Hepatocyte (in vitro differentiated cells): Measurements from ENCODE around the gene KCND2. TPM values are rescaled to one million over a fixed set of nuclear protein-coding genes. Genes with fewer than 3 reads are reported as not detected.

Experiments
- DNase-seq: peaks from one replicate; pipeline ENCODE4 v3.0.0-alpha.2; 2016; ENCODE audit warnings: low spot score
- H2AFZ ChIP-seq: fragments of 200-600 bp; sonication (generic); 2 replicates; pipeline ENCODE4 v1.6.0; 2016; ENCODE audit warnings: antibody characterized with exemption, mild to moderate bottlenecking
- H3K27ac ChIP-seq: fragments of 200-600 bp; sonication (generic); 2 replicates; pipeline ENCODE4 v1.5.1; 2016; ENCODE audit warnings: mild to moderate bottlenecking
- H3K27me3 ChIP-seq: fragments of 200-600 bp; sonication (generic); 2 replicates; pipeline ENCODE4 v1.6.1; 2016
- H3K36me3 ChIP-seq: fragments of 200-600 bp; sonication (generic); replicated peaks from 2 replicates; pipeline ENCODE4 v1.5.1; 2016; ENCODE audit warnings: low read depth; ENCODE audit not compliant: insufficient read depth
- H3K4me1 ChIP-seq: fragments of 200-600 bp; sonication (generic); 2 replicates; pipeline ENCODE4 v1.5.1; 2016; ENCODE audit warnings: mild to moderate bottlenecking, moderate library complexity; ENCODE audit not compliant: insufficient read depth
- H3K4me2 ChIP-seq: fragments of 200-600 bp; sonication (generic); 2 replicates; pipeline ENCODE4 v1.6.0; 2016
- H3K4me3 ChIP-seq: fragments of 200-600 bp; sonication (generic); 2 replicates; pipeline ENCODE4 v1.5.1; 2016; ENCODE audit warnings: mild to moderate bottlenecking
- H3K79me2 ChIP-seq: fragments of 200-600 bp; sonication (generic); 2 replicates; pipeline ENCODE4 v1.6.0; 2017; ENCODE audit warnings: mild to moderate bottlenecking
- H3K9me2 ChIP-seq: fragments of 200-600 bp; sonication (generic); replicated peaks from 2 replicates; pipeline ENCODE4 v1.6.0; 2017; ENCODE audit warnings: mild to moderate bottlenecking; ENCODE audit not compliant: insufficient read depth
- H3K9me3 ChIP-seq: fragments of 200-600 bp; sonication (generic); 2 replicates; pipeline ENCODE4 v1.5.1; 2016; ENCODE audit warnings: low read depth, mild to moderate bottlenecking
- H4K20me1 ChIP-seq: fragments of 200-600 bp; sonication (generic); 2 replicates; pipeline ENCODE4 v1.6.0; 2016; ENCODE audit warnings: mild to moderate bottlenecking; ENCODE audit not compliant: insufficient read depth, poor library complexity, severe bottlenecking
- EZH2 ChIP-seq: fragments of 200-600 bp; sonication (generic); IDR thresholded peaks from 2 replicates; pipeline ENCODE4 v1.6.1; 2016; ENCODE audit warnings: antibody characterized with exemption, mild to moderate bottlenecking, borderline replicate concordance
- EZH2phosphoT487 ChIP-seq: fragments of 200-600 bp; sonication (generic); IDR thresholded peaks from one replicate; pipeline ENCODE4 v1.6.1; 2018; ENCODE audit warnings: antibody characterized with exemption, mild to moderate bottlenecking, low read depth, moderate library complexity; ENCODE audit not compliant: unreplicated experiment, severe bottlenecking
- WGBS: methylation state at CpG from one replicate; pipeline ENCODE4 v1.1.6; 2016; ENCODE audit warnings: low lambda C conversion rate; ENCODE audit errors: missing lambda C conversion rate; 5-methylcytosine and 5-hydroxymethylcytosine counted together
- polyA plus RNA-seq: library from polyadenylated mRNA; unstranded; fragments of >200 nt; fragmentation: Nextera tagmentation; extraction: Ambion mirVana; gene quantifications from 2 replicates; pipeline ENCODE4 v1.2.1, GENCODE V29; 2016
- total RNA-seq: library from RNA; depleted of rRNA; stranded (reverse); fragments of >200 nt; gene quantifications from 2 replicates; pipeline ENCODE4 v1.2.3, GENCODE V29; 2014
- TF ChIP-seq, protein P1 (sequence below): fragments of 200-600 bp; sonication (generic); IDR thresholded peaks from 2 replicates; pipeline ENCODE4 v1.5.1; 2016; ENCODE audit warnings: antibody characterized with exemption, mild to moderate bottlenecking; ENCODE audit not compliant: poor library complexity

The KCND2 gene
- total and polyA plus RNA-seq, 2 experiments from 2014 or later, result 0.58 to 3.6 TPM

DNA sequence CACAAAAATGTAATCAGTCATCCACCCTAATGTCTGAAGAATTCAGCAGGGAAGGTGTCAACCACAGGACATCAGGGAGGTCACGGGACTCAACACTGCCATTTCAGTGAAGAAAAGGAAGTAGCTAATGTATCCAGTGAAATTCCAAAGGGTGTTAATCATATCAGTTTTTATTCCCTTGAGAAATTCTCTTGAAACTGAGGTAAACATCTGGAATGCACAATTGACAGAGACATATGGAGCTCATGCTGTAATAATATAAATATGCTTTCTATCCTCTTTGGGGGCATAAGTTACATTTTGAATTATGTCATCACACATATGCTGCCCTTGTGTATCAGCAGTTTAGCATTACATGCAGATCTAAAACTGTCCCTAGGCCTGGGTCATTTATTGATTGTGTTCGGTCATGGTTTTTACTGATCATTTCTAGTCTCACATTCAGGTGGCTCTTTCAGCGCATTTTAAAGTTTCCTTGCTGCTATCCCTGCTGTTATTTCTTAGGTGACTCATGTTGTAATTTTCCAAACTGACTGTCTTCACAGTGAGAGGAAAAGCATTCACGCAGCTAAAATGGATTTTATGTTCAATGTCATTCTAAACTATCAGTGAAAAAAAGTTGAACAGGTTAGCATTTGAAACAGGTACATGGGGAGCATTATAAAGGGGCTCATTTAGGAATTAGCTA, 311.1 kb downstream of the KCND2 start:
- Histone ChIP-seq H3K27ac (no peak overlapping the region), H3K4me1 (no peaks in the 10 kb centered on the region), H3K9me3 (no peaks in the 10 kb centered on the region), H3K4me2 (no peak overlapping the region), H2AFZ (no peak overlapping the region), H3K36me3 (no peaks in the 10 kb centered on the region), H3K4me3 (no peak overlapping the region), H3K27me3 (no peaks in the 10 kb centered on the region), H3K9me2 (no peaks in the 10 kb centered on the region), H3K79me2 (no peaks in the 10 kb centered on the region), H4K20me1 (no peaks in the 10 kb centered on the region)
- TF ChIP-seq EZH2phosphoT487, result no peak
- TF ChIP-seq EZH2, result no peak
- TF ChIP-seq, protein P1, sequence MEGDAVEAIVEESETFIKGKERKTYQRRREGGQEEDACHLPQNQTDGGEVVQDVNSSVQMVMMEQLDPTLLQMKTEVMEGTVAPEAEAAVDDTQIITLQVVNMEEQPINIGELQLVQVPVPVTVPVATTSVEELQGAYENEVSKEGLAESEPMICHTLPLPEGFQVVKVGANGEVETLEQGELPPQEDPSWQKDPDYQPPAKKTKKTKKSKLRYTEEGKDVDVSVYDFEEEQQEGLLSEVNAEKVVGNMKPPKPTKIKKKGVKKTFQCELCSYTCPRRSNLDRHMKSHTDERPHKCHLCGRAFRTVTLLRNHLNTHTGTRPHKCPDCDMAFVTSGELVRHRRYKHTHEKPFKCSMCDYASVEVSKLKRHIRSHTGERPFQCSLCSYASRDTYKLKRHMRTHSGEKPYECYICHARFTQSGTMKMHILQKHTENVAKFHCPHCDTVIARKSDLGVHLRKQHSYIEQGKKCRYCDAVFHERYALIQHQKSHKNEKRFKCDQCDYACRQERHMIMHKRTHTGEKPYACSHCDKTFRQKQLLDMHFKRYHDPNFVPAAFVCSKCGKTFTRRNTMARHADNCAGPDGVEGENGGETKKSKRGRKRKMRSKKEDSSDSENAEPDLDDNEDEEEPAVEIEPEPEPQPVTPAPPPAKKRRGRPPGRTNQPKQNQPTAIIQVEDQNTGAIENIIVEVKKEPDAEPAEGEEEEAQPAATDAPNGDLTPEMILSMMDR, result no peak
- WGBS, result 81% methylated on average over 4 of the region's 4 CpGs
- no peak for DNase-seq

DNA sequence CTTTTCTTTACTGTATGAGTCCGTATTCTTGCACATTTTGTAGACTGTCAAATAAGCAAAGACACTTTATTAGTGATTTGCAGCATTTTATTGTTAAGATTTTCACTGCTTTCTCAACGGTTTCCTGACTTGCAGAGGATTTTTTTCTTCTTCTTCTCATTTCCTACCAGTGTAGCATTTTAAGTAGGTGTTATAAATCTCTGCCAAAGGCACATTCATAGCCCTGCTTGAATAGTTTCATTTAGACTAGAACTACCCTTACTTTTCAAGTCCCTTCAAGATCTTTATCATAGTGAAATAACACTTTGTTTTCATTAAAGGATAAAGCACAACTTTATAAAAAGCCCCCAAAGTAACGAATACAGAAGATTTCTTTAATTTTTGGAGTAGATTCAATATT, 313.6 kb downstream of the KCND2 start:
- WGBS, result 64% methylated on average over 3 of the region's 3 CpGs
- H3K27ac ChIP-seq, result no peak overlapping the region
- H3K9me2 ChIP-seq, result no peaks in the 10 kb centered on the region
- no peak overlapping the region for H2AFZ ChIP-seq
- no peaks in the 10 kb centered on the region for H3K79me2 ChIP-seq
- no peak for TF ChIP-seq EZH2phosphoT487
- no peak for TF ChIP-seq EZH2
- TF ChIP-seq, protein P1, result no peak
- no peak overlapping the region for H3K4me2 ChIP-seq
- H3K9me3 ChIP-seq, result no peaks in the 10 kb centered on the region
- no peak for DNase-seq
- H4K20me1 ChIP-seq, result no peaks in the 10 kb centered on the region
- H3K27me3 ChIP-seq, result no peaks in the 10 kb centered on the region
- H3K4me3 ChIP-seq, result no peak overlapping the region
- H3K36me3 ChIP-seq, result no peaks in the 10 kb centered on the region
- H3K4me1 ChIP-seq, result no peaks in the 10 kb centered on the region

DNA sequence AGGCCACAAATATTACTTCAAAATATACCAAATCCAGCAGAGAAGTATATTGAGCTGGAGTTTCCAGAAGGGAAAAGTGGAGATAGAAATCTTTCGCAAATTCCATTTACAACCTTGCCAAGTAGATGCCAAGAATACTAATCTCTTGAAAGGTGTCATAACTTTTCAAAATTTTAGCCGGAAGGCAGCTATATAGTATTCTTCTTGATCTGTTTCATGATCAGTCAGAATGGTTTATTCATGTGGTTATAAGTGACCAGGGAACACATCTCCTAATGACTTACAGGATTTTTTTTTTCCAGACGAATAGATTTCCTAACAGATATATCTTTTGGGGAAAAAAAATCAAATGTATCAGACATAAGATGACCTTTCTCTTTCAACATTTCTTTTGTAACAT, 314.3 kb downstream of the KCND2 start:
- Histone ChIP-seq H3K27me3 (no peaks in the 10 kb centered on the region), H3K4me2 (no peak overlapping the region), H3K9me3 (no peaks in the 10 kb centered on the region), H3K4me1 (no peaks in the 10 kb centered on the region), H4K20me1 (no peaks in the 10 kb centered on the region), H2AFZ (no peak overlapping the region), H3K27ac (no peak overlapping the region), H3K9me2 (no peaks in the 10 kb centered on the region), H3K79me2 (no peaks in the 10 kb centered on the region), H3K4me3 (no peak overlapping the region), H3K36me3 (no peaks in the 10 kb centered on the region)
- no peak for DNase-seq
- WGBS, result 79% methylated on average over 3 of the region's 3 CpGs
- TF ChIP-seq EZH2phosphoT487, result no peak
- no peak for TF ChIP-seq EZH2
- TF ChIP-seq, protein P1, result no peak
